Sciatic nerve (tissue), 2 donors: ENCODE data around the gene PPEF1. TPM values are rescaled to one million over a fixed set of nuclear protein-coding genes. Genes with fewer than 3 reads are reported as not detected.

ENCODE experiments used
- ATAC-seq: fragments of 200-7000 bp; cut with Tn5 transposase; one replicate; pipeline ENCODE4 v1.9.1; 2020; ENCODE audit warnings: mild to moderate bottlenecking, moderate library complexity
- DNase-seq: peaks from one replicate; pipeline ENCODE4 v3.0.0-alpha.2; 2020; ENCODE audit warnings: low spot score
- intact Hi-C: fragments of 100-400 bp; cut with DNase I; formaldehyde crosslinking; loops from one replicate; pipeline ENCODE4 v1.14.2; 2022
- total RNA-seq: library from RNA; stranded (reverse); fragmentation: NEBNext Ultra II Directional; extraction: Animal tissue kit (Norgen Biotek cat#: 25700); gene quantifications from one replicate; pipeline ENCODE4 v1.2.1, GENCODE V29; 2021
- donor health status: DM: no; HTN: no; CAD: no.
- donor health status: DM: no; HTN: no; CAD: no.

The PPEF1 gene
- total RNA-seq, 1 donor from 2014 or later, result not detected

DNA sequence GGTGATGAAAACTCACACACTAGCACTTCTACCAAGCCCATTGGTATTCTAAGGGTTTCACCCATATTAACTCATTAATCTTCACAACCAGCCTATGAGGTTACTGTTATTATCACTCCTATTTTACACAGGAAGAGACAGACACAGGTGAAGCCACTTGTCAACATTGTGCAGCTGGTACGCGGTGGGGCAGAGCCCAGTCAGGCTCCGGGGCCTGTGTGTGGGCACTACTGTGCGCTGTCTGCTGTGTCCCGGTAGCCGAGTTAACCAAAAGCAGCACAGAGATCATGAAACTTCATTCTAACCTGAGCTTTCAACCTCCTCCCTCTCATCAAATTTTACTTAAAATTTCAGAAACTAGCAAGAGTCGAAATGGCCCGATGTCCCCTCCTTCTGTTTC is 165.2 kb downstream of the PPEF1 start:
- intact Hi-C loops, result no loop called here
- no peak for ATAC-seq
- DNase-seq, result no peak

DNA sequence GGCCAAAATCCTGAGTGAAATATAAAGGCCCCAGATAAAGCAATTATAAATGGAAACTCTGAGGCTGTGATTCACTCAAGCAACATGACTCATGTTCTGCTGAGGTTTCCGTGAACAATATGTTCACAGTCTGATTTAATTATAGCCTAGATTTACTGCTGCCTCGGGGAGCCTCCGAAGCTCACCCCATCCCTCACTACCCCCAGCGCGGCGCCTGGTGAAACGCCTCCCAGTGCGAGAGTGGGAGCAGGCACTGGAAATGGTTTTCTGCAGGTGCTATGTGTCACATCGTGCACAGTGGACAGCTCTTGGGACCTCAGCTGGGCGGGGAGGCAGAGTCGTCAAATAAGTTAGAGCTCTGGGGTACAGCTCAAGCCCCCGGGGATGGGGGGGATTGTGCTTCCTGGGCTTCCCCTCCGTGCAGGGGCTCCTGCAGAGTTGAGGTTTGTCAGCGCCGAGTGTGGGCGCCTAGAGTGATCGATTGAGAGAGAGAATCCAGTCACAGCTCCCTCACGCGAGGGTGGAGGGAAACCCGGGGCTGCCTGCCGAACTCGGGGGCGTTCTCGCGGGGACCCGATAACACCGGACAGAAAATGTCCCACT is 165.8 kb downstream of the PPEF1 start:
- intact Hi-C loops, result no loop called here
- DNase-seq (no peak), ATAC-seq (peak; percentile 75)

DNA sequence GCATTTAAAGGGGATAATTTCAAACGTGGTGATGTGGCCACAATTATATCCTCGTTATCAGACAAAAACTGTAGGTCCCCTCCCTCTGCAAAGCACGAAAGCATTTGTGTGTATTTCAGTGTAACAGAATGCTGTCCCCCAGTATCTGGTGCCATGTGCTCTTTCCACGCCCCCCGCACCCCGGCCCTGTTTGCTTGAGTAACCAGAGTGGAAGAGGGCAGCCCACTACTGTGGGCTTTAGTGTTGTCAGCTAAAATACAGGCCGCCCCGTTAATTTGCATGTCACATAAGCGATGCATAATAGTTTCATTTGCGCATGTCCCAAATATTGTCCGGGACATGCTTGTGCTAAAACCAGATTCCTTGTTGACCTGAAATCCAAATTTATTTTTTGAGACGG is 166.4 kb downstream of the PPEF1 start:
- ATAC-seq (no peak), DNase-seq (no peak)
- intact Hi-C loops, result no loop called here

DNA sequence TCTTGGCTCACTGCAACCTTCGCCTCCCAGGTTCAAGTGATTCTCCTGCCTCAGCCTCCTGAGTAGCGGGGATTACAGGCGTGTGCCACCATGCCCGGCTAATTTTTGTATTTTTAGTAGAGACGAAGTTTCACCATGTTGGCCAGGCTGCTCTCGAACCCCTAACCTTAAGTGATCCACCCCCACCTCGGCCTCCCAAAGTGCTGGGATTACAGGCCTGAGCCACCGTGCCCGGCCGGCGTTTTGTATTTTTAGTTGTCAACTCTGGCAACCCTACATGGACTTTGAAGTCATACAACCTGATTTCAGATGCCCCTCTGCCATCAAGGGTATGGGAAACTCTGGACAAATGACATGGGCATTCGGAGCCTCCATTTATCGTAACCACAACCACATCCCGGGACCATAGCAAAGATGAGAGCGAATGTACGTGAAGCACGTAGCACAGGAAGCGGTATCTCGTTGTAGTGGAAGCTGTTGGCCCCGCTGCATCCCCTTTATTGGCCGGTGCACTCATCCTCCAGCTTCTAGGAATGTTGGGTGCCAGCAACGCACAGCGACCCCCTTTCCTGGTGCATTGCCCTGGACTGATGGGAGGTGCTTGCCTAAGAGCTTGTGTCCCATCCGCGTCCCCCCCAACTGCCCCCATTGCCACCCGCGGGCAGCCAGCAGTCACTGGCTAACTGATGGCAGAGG is 167.3 kb downstream of the PPEF1 start:
- intact Hi-C loops, result no loop called here
- no peak for DNase-seq
- no peak for ATAC-seq

DNA sequence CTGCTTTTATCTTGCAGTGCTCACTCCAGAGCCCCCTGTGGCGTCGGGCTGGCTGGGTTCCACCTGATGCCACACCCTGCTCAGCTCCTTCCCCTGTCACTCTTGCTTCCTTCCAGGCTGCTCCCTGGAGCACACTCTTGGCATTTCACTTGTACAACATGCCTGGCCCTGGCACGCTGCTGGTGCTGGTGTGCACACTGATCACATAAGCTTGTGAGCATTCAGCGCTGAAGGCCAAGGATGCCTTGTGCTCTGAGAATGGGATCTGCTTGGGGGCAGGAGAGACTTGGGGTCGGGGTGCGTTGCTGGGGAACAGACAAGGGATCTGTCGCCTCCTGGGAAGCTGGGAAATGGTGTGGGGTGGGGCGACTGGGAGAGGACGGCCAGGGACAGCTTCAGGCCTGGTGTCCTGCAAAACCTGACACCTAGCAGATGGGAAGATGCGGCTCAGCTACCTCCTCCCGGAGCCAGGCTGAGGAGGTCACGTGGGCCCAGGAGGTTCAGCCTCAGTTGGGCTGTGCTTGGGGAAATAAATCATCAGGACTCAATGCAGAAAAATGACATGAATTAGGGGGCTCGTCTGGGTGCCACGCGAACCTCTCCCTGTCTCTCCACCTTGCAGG is 167.9 kb downstream of the PPEF1 start:
- DNase-seq (no peak), ATAC-seq (no peak)
- intact Hi-C loops, result no loop called here

DNA sequence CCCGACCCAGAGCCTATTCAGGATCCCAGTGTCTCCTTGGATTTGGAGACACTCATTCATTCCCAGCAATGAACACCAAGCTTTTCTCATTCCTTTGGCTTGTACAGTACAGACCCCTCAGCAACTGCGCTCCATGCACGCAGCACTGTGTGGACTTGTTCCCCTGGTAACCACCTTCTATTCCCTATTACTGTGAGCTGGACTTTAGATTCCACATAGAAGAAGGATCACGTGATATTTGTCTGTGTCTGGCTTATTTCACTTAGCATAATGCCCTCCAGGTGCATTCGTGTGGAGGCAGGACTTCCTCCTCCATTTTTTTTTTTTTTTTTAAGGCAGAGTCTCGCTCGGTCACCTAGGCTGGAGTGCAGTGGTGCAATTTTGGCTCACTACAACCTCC is 170.0 kb downstream of the PPEF1 start:
- DNase-seq (no peak), ATAC-seq (no peak)
- intact Hi-C loops, result no loop called here

Other genes starting within 250 kb of the PPEF1 start
- not detected for gene RS1, start 35.5 kb upstream of the PPEF1 start, total RNA-seq